Mucosa of descending colon (tissue), 3 donors: ENCODE measurements around the gene SAP30. TPM values are rescaled to one million over a fixed set of nuclear protein-coding genes. Genes with fewer than 3 reads are reported as not detected.

Source experiments
- ATAC-seq: fragments of 200-7000 bp; cut with Tn5 transposase; one replicate; pipeline ENCODE4 v1.9.1; 2020; ENCODE audit warnings: mild to moderate bottlenecking, moderate library complexity
- DNase-seq, 3 donors: peaks; one replicate each; pipeline ENCODE4 v3.0.0-alpha.2; 2020
- H3K36me3 ChIP-seq: fragments of 200-600 bp; one replicate; pipeline ENCODE4 v1.8.0; 2021; ENCODE audit warnings: low read depth, mild to moderate bottlenecking
- H3K4me1 ChIP-seq: fragments of 200-600 bp; one replicate; pipeline ENCODE4 v1.8.0; 2021; ENCODE audit warnings: low read depth, mild to moderate bottlenecking
- H3K4me3 ChIP-seq: fragments of 200-600 bp; one replicate; pipeline ENCODE4 v1.8.0; 2021; ENCODE audit warnings: mild to moderate bottlenecking
- H3K9me3 ChIP-seq: fragments of 200-600 bp; one replicate; pipeline ENCODE4 v1.8.0; 2021; ENCODE audit warnings: mild to moderate bottlenecking
- intact Hi-C, 2 donors: fragments of 100-400 bp; cut with DNase I in 1 of 2; cut with micrococcal nuclease in 1 of 2; formaldehyde crosslinking; loops; one replicate each; pipeline versions ENCODE4 v1.11.0 to v1.11.1; 2022; cut with DNase I, micrococcal nuclease
- total RNA-seq, 3 donors: library from RNA; stranded (reverse); fragmentation: NEBNext Ultra II Directional in 2 of 3; extraction: Animal tissue kit (Norgen Biotek cat#: 25700) in 2 of 3; gene quantifications; one replicate each; pipeline versions ENCODE4 v1.2.1 to v1.2.4, GENCODE V29; 2021 to 2023
- TF ChIP-seq, protein P1 (sequence below): fragments of 200-600 bp; IDR thresholded peaks from one replicate; pipeline ENCODE4 v1.8.0; 2022; ENCODE audit warnings: antibody characterized with exemption, mild to moderate bottlenecking
- donor health status: DM: no; HTN: no; CAD: no; lungs with moderate emphysema.
- donor health status: DM: no; HTN: no; CAD: no.
- donor health status: DM: no; HTN: yes; CAD: no.

Gene SAP30
- total RNA-seq, 3 donors from 2014 or later = 3.8 to 22.6 (median 12.4) TPM

GRCh38 chr4:173343832-173344397 is 26.8 kb upstream of the SAP30 start:
- Histone ChIP-seq H3K4me1 (no peaks in the 10 kb centered on the region), H3K9me3 (no peaks in the 10 kb centered on the region), H3K4me3 (no peak overlapping the region), H3K36me3 (no peaks in the 10 kb centered on the region)
- TF ChIP-seq, protein P1, sequence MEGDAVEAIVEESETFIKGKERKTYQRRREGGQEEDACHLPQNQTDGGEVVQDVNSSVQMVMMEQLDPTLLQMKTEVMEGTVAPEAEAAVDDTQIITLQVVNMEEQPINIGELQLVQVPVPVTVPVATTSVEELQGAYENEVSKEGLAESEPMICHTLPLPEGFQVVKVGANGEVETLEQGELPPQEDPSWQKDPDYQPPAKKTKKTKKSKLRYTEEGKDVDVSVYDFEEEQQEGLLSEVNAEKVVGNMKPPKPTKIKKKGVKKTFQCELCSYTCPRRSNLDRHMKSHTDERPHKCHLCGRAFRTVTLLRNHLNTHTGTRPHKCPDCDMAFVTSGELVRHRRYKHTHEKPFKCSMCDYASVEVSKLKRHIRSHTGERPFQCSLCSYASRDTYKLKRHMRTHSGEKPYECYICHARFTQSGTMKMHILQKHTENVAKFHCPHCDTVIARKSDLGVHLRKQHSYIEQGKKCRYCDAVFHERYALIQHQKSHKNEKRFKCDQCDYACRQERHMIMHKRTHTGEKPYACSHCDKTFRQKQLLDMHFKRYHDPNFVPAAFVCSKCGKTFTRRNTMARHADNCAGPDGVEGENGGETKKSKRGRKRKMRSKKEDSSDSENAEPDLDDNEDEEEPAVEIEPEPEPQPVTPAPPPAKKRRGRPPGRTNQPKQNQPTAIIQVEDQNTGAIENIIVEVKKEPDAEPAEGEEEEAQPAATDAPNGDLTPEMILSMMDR = no peak
- ATAC-seq (no peak), DNase-seq (no peak)
- intact Hi-C loops = no loop called here

GRCh38 chr4:173345648-173346047 is 25.1 kb upstream of the SAP30 start:
- intact Hi-C loops = no loop called here
- Histone ChIP-seq H3K4me3 (no peak overlapping the region), H3K36me3 (no peaks in the 10 kb centered on the region), H3K9me3 (no peaks in the 10 kb centered on the region), H3K4me1 (no peaks in the 10 kb centered on the region)
- TF ChIP-seq, protein P1 = no peak
- ATAC-seq = no peak
- DNase-seq = no peak

- intact Hi-C loops = no loop called here
- Histone ChIP-seq H3K4me3 (no peak overlapping the region), H3K9me3 (no peaks in the 10 kb centered on the region), H3K36me3 (no peaks in the 10 kb centered on the region), H3K4me1 (no peaks in the 10 kb centered on the region)
- no peak for DNase-seq
- ATAC-seq = no peak
- TF ChIP-seq, protein P1 = no peak
Measured at GRCh38 chr4:173346074-173346473, 24.7 kb upstream of the SAP30 start.

DNA sequence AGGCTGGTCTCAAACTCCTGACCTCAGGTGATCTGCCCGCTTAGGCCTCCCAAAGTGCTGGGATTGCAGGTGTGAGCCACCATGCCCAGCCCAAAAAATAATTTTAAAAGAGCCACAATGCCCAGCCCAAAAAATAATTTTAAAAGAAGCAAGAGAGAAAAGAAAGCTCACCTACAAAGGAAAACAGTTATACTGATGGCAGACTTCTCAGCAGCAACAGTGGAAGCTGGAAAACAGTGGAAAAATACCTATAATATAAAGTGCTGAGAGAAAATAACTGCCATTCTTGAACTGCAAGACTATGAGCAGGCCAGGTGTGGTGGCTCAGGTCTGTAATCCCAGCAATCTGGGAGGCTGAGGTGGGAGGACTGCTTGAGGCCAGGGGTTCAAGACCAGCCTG is 23.3 kb upstream of the SAP30 start:
- no peaks in the 10 kb centered on the region for H3K36me3 ChIP-seq
- no peak for DNase-seq
- H3K4me1 ChIP-seq = no peaks in the 10 kb centered on the region
- no peak for ATAC-seq
- intact Hi-C loops = no loop called here
- TF ChIP-seq, protein P1 = no peak
- no peak overlapping the region for H3K4me3 ChIP-seq
- no peaks in the 10 kb centered on the region for H3K9me3 ChIP-seq

- H3K4me1 ChIP-seq = no peaks in the 10 kb centered on the region
- ATAC-seq (no peak), DNase-seq (no peak)
- intact Hi-C loops = no loop called here
- H3K4me3 ChIP-seq = no peak overlapping the region
- H3K9me3 ChIP-seq = no peaks in the 10 kb centered on the region
- TF ChIP-seq, protein P1 = no peak
- no peaks in the 10 kb centered on the region for H3K36me3 ChIP-seq
Measured at GRCh38 chr4:173357939-173358338, 12.8 kb upstream of the SAP30 start.
